Hematopoietic multipotent progenitor cell (in vitro differentiated cells): ENCODE data around the gene YJEFN3. TPM values are rescaled to one million over a fixed set of nuclear protein-coding genes. Genes with fewer than 3 reads are reported as not detected.
A peak's percentile ranks its signal among the peaks of the same experiment; 100 is the strongest.

ENCODE experiments used
- DNase-seq, 3 donors: peaks; one replicate each; pipeline ENCODE4 v3.0.0-alpha.2; 2011 to 2015; ENCODE audit warnings: low read depth in 2 of 3, low spot score in 2 of 3
- total RNA-seq: library from RNA; depleted of rRNA; stranded (reverse); fragments of >200 nt; gene quantifications from one replicate; pipeline ENCODE4 v1.2.3, GENCODE V29; 2012

Gene YJEFN3
- total RNA-seq, 1 donor, result 0.54 TPM

DNA sequence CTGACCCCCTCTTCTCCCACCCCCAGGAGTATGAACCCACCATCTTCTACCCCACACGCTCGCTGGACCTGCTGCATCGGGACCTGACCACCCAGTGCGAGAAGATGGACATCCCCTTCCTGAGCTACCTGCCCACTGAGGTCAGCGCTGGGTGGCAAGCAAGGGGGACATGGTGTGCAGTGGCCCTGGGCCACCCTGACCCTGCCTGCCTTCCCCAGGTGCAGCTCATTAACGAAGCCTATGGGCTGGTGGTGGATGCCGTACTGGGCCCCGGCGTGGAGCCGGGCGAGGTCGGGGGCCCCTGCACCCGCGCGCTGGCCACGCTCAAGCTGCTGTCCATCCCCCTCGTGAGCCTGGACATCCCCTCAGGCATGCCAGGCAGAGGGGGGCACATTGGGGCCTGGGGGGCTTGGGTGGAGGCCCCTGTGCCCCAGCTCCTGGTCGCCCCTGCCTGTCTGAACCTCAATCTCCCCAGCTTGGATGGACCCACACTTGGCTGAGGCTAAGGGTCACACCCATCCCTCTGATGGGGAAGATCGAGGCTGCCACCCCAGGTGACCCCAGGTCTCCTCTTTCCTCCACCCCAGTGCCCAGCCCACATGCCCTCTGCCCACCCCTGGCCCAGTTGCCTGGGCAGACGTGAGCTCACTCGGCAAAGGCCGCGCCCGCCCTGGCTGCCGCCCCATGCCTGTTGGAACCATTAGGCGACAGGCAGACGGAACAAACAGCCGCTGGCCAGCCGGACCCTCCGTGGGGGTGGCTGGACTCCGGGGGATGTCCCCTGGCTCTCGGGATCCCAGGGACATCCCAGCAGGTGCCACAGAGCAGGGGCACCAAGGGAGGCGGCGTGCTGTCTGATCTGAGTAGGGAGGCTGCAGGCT, 6.8 kb downstream of the YJEFN3 start:
- DNase-seq, result no peak

DNA sequence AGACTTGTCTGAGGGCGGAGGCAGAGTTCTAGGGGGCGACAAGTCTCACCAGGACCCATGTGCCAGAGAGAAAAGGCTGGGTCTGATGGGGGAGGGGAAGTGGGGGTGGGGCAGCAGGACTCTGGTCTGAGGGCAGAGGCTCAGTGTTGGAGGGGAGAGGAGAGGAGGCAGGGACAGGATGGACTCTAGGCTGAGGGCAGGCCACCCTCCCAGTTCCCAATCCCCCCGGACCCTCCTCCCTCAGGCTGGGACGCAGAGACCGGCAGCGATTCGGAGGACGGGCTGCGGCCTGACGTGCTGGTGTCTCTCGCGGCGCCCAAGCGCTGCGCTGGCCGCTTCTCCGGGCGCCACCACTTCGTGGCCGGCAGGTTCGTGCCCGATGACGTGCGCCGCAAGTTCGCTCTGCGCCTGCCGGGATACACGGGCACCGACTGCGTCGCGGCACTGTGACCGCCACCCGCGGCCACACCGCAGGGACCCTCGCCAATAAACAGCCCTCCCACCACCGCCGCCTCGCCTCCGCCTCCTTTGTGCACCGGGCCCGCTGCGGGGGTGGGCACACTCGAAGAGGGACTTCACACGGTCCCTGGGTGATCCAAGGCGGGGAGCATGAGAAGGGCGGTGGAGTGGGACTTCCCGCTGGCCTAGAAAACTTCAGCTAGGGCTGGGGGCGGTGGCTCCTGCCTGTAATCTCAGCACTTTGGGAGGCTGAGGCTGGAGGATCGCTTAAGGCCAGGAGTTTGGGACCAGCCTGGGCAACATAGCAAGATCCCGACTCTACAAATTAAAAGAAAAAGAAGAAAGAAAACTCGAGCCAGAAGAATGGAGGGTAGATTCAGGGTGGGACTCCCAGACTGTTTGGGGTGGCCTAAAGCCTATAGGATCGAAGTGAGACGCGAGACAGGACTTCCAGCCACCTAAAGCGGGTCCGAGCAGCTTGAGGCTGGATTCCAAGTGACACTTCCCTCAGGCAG, 8.7 kb downstream of the YJEFN3 start:
- no peak for DNase-seq

DNA sequence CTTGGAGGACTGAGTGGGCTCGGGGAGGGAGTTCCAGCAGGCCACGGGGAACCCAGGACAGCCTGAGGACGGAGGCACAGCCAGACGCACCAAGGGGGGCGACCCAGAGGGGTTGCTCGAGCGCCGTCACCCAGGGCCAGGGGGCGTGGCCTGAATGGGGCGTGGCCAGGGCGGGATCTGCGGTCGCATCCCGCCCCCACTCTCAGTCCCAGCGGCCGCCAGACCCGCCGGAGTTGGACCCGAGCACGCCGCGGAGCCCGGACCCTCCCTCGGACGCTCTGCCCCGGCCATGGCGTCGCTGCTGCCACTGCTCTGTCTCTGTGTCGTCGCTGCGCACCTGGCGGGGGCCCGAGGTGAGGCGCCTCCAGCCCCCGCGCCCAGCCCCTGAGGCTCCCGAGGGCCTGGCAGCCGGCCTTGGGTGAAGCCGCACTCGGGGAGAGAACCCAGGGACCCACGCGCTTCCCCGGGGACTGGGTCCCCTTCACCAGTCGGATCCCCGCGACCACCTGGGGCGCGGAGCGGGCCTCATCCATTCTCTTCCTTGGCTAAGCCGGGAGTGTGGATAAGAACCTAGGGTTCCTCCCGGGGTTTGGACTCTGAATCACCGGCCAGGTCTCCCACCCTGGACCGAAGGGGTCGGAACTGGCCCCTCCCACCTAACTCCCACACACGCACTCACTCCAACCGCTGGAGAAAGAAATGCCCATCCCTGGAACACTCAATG, 9.5 kb downstream of the YJEFN3 start, which contains the start of gene CILP2:
CILP2 (plus strand) TSS at position 205 of the 724 bp plus-strand sequence; CDS start at position 290, 85 bp downstream.
- peak in 2 of 3 donors; percentile 48 to 56 for DNase-seq

DNA sequence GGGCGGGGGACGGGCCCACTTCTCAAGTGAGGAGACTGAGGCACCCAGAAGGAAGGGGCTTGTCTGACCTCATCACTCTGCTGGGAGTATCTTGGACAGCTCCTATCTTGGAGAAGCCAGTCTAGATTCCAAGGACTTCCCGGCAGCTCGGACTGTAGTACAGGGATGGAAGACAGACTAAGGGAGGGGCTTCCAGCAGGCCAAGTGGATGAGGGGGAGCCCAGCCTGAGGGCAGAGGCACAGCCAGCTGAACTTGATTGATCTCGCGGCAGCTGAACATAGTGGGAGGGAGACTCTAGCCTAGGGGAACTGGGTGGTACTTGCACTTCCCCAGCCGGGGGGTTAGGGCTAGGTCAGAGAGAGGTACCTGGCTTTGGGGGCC, 10.1 kb downstream of the YJEFN3 start:
- peak in 1 of 3 donors; percentile 29 for DNase-seq

DNA sequence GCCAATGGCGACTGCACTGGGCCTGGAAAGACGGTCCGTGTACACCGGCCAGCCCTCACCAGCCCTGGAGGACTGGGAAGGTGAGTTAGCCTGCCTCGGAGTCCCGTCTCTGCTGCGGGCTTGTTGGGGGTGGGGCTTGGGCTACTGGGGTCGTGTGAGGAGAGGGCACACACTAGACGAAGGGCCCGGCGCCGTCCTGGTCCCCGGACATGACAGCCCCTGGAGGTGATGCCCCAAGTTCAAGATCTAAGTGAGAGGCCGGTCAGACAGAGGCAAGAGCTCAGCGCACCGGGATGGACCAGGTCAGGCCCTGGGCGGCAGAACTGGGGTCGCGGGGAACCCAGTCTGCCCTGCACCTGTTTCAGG, 11.0 kb downstream of the YJEFN3 start:
- no peak for DNase-seq

DNA sequence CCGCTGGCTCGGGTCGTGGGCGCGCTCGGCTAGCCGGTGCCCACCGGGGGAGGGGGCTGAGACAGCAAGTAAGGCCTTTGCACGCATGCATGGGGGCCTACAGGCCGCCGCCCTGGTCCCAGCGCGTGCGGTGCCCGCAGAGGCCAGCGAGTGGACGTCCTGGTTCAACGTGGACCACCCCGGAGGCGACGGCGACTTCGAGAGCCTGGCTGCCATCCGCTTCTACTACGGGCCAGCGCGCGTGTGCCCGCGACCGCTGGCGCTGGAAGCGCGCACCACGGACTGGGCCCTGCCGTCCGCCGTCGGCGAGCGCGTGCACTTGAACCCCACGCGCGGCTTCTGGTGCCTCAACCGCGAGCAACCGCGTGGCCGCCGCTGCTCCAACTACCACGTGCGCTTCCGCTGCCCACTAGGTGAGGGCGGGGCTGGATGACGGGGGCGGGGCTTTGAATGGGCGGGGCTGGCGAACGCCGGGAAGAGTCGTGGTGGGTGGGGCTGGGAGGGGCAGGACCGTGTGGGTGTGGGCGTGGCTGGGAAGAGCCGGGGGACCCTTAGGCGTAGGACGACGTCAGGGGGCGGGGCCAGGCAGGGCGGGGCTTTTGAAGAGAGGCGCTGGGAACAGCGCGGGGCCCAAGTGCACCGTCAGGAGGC, 11.5 kb downstream of the YJEFN3 start:
- peak in 2 of 3 donors; percentile 70 to 80 for DNase-seq

DNA sequence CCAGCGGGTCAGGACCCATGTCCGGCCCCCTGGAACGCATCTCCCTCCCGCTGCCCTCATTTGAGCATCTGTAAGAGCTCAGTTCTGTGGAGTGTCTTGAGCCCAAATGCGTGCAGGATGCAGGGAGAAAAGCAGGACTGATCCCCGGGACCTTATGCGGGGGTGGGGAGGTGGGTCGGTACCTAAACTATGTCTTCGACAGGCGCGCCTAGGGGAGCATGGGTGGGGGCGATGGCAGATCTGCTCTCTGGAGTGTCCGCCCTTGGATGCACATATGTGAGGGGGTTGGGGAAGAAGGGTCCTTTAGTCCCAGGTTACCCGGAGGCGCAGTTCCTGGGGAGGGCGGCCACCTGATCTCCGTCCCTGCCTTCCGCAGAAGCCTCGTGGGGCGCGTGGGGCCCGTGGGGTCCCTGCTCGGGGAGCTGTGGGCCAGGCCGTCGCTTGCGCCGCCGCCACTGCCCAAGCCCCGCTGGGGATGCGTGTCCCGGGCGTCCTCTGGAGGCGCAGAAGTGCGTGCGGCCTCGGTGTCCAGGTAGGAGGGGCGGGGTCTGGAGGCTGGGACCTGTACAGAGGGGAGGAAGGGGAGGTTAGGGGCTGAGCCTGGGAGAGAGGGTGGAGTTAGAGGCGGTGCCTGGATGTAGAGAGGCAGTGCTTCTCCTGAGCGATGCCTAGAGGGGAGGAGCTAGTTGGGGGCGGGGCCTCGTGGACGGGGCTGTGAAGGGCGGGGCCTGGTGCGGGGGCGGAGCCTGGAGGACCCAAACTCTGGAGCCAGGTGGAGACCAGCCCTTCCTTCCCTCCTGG, 12.2 kb downstream of the YJEFN3 start:
- peak in 2 of 3 donors; percentile 73 to 75 for DNase-seq

DNA sequence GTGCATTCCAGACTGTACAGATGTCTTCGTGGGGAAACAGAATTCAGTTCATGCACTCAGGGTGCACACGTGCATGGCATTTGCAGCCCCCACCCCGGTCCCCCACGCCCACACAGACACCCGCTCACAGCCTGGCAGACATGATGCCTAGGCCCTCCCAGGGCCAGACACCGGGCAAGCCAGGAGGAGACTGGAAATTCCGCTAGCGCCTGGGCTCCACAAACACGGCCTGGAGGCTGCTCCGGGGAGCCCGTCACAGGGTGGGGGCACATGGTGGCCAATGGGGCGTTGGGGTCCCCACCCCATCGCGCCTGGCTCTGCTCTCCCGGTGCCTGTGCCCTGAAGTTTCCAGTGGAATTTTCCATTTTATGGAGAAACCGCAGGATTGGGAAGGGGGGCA, 12.9 kb downstream of the YJEFN3 start:
- no peak for DNase-seq

DNA sequence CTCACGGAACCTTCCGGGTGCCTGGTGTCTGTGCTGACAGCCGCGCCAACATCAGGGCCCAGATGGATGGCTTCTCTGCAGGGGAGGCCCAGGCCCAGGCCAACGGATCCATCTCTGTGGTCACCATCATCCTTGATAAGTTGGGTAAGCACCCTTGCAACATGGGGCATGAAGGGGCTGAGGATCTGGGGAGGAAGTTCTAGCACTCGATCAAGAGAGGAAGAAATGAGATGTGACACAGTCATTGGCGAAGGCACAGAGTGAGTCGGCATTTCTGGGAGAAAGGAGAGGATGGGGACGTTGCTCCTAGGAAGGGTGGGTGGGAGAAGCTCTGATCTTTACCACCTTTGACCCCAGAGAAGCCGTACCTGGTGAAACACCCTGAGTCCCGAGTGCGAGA, 13.8 kb downstream of the YJEFN3 start:
- no peak for DNase-seq

DNA sequence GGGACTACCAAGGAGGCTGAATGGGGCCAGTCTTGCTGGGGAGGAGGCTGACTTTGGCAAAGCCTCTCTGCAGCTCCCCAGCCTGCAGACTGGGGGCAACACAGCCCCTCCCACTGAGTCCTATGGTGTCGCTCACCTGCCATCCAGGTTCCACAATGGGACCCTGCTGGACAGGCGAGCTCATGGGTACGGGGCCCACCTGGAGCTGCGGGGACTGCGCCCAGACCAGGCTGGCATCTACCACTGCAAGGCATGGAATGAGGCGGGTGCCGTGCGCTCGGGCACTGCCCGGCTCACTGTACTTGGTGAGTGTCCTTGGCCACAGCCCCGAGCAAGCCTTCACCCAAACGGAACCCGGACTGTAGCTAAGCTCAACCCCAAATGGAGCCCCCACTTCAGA, 14.4 kb downstream of the YJEFN3 start:
- DNase-seq, result no peak

DNA sequence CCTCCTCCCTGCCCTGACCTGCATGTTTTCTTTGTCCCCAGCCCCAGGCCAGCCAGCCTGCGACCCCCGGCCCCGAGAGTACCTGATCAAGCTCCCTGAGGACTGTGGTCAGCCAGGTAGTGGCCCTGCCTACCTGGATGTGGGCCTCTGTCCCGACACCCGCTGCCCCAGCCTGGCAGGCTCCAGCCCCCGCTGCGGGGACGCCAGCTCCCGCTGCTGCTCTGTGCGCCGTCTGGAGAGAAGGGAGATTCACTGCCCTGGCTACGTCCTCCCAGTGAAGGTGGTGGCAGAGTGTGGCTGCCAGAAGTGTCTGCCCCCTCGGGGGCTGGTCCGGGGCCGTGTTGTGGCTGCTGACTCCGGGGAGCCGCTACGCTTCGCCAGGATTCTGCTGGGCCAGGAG, 14.9 kb downstream of the YJEFN3 start:
- no peak for DNase-seq

DNA sequence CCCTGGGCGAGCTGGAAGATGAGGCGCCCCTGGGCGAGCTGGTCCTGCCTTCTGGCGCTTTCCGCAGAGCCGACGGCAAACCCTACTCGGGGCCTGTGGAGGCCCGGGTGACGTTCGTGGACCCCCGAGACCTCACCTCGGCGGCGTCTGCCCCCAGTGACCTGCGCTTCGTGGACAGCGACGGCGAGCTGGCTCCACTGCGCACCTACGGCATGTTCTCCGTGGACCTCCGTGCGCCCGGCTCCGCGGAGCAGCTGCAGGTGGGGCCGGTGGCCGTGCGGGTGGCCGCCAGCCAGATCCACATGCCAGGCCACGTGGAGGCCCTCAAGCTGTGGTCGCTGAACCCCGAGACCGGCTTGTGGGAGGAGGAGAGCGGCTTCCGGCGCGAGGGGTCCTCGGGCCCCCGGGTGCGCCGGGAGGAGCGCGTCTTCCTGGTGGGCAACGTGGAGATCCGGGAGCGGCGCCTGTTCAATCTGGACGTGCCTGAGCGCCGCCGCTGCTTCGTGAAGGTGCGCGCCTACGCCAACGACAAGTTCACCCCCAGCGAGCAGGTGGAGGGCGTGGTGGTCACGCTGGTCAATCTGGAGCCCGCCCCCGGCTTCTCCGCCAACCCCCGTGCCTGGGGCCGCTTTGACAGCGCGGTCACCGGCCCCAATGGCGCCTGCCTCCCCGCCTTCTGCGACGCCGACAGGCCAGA, 15.7 kb downstream of the YJEFN3 start:
- no peak for DNase-seq

DNA sequence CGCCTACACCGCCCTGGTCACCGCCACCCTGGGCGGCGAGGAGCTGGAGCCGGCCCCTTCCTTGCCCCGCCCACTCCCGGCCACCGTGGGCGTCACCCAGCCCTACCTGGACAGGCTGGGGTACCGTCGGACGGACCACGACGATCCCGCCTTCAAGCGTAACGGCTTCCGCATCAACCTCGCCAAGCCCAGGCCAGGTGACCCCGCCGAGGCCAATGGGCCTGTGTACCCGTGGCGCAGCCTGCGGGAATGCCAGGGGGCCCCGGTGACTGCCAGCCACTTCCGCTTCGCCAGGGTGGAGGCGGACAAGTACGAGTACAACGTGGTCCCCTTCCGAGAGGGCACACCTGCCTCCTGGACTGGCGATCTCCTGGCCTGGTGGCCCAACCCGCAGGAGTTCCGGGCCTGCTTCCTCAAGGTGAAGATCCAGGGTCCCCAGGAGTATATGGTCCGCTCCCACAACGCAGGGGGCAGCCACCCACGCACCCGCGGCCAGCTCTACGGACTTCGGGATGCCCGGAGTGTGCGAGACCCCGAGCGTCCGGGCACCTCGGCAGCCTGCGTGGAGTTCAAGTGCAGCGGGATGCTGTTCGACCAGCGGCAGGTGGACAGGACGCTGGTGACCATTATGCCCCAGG, 16.4 kb downstream of the YJEFN3 start:
- DNase-seq, result no peak

DNA sequence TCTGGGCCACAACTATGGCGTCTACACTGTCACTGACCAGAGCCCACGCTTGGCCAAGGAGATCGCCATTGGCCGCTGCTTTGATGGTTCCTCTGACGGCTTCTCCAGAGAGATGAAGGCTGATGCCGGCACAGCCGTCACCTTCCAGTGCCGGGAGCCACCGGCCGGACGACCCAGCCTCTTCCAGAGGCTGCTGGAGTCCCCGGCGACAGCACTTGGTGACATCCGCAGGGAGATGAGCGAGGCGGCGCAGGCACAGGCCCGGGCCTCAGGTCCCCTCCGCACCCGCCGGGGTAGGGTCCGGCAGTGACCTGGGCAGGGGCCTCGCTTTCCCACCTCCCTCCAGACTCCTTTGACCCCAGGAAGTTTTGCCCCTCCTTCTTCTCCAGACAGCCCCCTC, 17.0 kb downstream of the YJEFN3 start:
- DNase-seq, result no peak

DNA sequence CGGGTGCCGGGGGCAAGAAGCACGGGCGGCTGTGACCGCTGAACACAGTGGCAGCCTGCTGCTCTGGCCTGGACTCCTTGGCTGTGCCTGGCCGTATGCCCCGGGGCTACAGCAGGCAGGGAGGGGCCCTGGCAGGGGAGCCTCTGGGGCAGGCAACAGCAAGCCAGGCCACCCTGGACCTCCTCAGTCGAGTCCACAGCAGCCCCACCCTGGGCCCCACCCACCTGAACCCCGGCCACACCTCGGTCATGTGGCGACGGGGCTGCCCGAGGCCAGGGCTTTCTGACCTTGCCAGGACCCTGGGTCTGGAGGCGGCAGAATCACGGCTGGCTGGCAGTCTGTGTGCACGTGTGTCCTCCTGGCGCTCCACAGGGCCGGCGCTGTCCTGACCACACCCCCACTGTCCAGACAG, 18.0 kb downstream of the YJEFN3 start:
- DNase-seq, result no peak

DNA sequence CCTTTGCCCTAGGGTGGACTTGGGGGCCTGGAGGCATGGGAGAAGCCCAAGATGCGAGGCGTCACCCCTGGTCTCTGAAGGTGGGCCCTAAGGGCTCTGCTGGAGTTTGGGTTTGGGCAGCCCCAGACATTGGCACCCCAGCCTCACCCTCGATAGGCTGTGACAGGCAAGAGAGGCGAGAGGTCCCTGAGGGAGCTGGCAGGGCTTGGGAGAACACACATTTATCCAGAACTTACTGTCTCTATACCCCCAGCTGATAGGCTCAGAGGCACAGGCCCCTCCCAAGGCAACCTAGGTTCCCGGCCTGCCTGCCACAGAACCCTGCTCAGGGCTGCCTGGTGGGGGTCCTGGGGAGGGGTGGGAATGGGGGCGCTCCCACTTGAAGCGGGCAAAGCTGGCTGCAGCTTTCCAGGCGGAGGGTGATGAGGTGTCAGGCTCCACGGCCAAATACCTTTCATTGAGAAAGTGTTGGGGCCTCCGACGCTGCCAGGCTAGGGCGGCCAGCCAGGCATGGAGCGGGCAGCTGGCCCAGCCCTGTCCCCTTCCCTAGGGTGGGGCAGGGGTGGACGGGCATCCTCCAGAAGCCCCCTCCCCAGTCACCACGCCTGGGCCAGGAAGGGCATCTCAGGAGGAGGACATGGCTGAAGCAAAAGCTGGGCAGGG, 19.1 kb downstream of the YJEFN3 start:
- no peak for DNase-seq

DNA sequence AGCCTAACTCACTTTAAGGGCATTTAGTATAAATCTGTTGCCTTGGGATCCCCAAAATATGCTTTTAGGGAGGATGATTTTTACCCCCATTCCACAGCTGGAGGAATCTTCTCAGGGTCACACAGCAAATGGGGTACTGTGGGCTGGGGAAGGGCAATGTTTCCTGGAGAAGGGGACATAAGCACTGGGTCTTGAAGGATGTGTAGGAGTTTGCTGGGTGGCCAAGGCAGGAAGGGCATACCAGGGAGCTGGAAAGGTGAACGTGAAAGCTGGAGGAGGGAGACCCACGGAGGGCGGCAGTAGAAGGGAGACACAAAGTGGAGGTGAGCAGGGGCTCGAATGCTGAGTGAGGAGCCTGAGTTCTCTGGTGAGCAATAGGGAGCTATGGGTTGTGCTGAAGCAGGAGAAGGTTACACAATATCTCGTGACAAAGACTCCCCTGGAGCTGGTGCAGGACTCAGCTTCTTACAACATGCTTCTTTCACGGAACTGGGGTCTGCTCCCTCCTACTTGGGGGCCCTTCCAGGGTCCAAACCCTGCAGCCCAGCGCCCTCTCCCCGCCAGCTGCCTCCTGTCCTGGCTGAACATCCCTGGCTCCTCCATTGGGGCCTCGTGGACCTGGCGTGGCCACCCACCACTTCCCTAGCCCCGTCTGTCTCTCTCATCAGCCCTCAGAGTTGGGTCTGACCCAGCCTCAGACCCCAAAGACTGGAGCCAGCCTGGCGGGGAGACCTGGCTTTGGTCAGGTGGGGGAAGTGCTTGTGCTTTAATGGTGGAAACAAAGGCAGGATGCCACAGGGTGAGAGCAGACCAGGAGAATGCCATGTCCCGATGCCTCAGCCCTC, 20.4 kb downstream of the YJEFN3 start:
- DNase-seq, result no peak
